ENCODE results near the gene JAG1. TPM values are rescaled to one million over a fixed set of nuclear protein-coding genes. Genes with fewer than 3 reads are reported as not detected.

The JAG1 gene
- total and polyA plus RNA-seq, 2 experiments from 2014 or later: 18.3 to 53.2 TPM

- peak overlapping the region; percentile 49 for H3K27ac ChIP-seq
- H3K27me3 ChIP-seq: no peaks in the 10 kb centered on the region
- no peak overlapping the region for H3K4me3 ChIP-seq
- no peak for DNase-seq (ENCODE audit: low read depth in 1 of 2, low spot score in 1 of 2)
- no peaks in the 10 kb centered on the region for H3K9me3 ChIP-seq (ENCODE audit: low read depth)
- TF ChIP-seq CTCF (IDR thresholded peaks at IDR 0.05; ENCODE audit: low read depth, low read length): no peak
- peaks cover 11% of the 10 kb centered on the region for H3K4me1 ChIP-seq (ENCODE audit: low read depth)
- H3K36me3 ChIP-seq: no peaks in the 10 kb centered on the region
Measured at GRCh38 chr20:10629946-10630650, 43.7 kb downstream of the JAG1 start.

GRCh38 chr20:10626896-10627295 is 46.9 kb downstream of the JAG1 start:
- no peaks in the 10 kb centered on the region for H3K9me3 ChIP-seq (ENCODE audit: low read depth)
- no peaks in the 10 kb centered on the region for H3K36me3 ChIP-seq
- H3K4me1 ChIP-seq (ENCODE audit: low read depth): peaks cover 11% of the 10 kb centered on the region
- no peaks in the 10 kb centered on the region for H3K27me3 ChIP-seq
- H3K27ac ChIP-seq: no peak overlapping the region
- peak in 1 of 2 donors; percentile 78 for DNase-seq (ENCODE audit: low read depth in 1 of 2, low spot score in 1 of 2)
- TF ChIP-seq CTCF (IDR thresholded peaks at IDR 0.05; ENCODE audit: low read depth, low read length): no peak
- no peak overlapping the region for H3K4me3 ChIP-seq

DNA sequence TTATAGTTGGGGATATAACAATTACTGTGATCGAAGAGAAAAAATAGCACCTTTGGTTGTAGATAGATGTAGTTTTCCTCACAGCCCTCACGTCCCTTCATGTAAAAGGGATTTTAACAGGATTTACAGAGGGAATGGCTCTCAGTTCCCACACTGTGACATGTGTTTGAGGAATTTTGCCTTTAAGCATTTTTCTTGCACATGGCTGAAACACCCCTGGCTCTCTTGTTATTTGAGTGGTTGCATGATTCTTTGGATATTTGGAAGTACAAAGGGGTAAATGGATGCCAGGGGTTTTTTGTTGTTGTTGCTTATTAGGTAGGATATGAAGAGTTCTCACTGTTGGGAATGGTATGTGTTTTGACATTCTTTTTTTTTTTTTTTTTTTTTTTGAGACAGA is 48.2 kb downstream of the JAG1 start:
- no peak for TF ChIP-seq CTCF (IDR thresholded peaks at IDR 0.05; ENCODE audit: low read depth, low read length)
- Histone ChIP-seq H3K4me3 (no peak overlapping the region), H3K27ac (no peak overlapping the region), H3K36me3 (no peaks in the 10 kb centered on the region), H3K27me3 (no peaks in the 10 kb centered on the region), H3K4me1 (ENCODE audit: low read depth) (peaks cover 21% of the 10 kb centered on the region), H3K9me3 (ENCODE audit: low read depth) (no peaks in the 10 kb centered on the region)
- no peak for DNase-seq (ENCODE audit: low read depth in 1 of 2, low spot score in 1 of 2)

- Histone ChIP-seq H3K4me1 (ENCODE audit: low read depth) (peaks cover 21% of the 10 kb centered on the region), H3K9me3 (ENCODE audit: low read depth) (no peaks in the 10 kb centered on the region), H3K27me3 (no peaks in the 10 kb centered on the region), H3K36me3 (no peaks in the 10 kb centered on the region), H3K27ac (no peak overlapping the region), H3K4me3 (no peak overlapping the region)
- no peak for TF ChIP-seq CTCF (IDR thresholded peaks at IDR 0.05; ENCODE audit: low read depth, low read length)
- peak in 1 of 2 donors; percentile 76 for DNase-seq (ENCODE audit: low read depth in 1 of 2, low spot score in 1 of 2)
Measured at GRCh38 chr20:10622657-10623418, 51.0 kb downstream of the JAG1 start.

- Histone ChIP-seq H3K4me3 (no peak overlapping the region), H3K9me3 (ENCODE audit: low read depth) (no peaks in the 10 kb centered on the region), H3K27ac (peak overlapping the region; percentile 52), H3K4me1 (ENCODE audit: low read depth) (peaks cover 21% of the 10 kb centered on the region), H3K27me3 (no peaks in the 10 kb centered on the region), H3K36me3 (no peaks in the 10 kb centered on the region)
- no peak for TF ChIP-seq CTCF (IDR thresholded peaks at IDR 0.05; ENCODE audit: low read depth, low read length)
- DNase-seq (ENCODE audit: low read depth in 1 of 2, low spot score in 1 of 2): no peak
Measured at GRCh38 chr20:10621149-10621548, 52.6 kb downstream of the JAG1 start.

All from cardiac muscle cell (in vitro differentiated cells and primary cell).